Peyer's patch (tissue), 4 donors: ENCODE results near the gene ZDHHC24. TPM values are rescaled to one million over a fixed set of nuclear protein-coding genes. Genes with fewer than 3 reads are reported as not detected.

ENCODE experiments used
- DNase-seq, 3 donors: peaks; one replicate each; pipeline ENCODE4 v3.0.0-alpha.2; 2017 to 2019
- H3K27ac ChIP-seq, 4 donors: fragments of 200-600 bp; sonication (generic); one replicate each; pipeline ENCODE4 v1.5.1; 2016 to 2019
- H3K27me3 ChIP-seq, 2 donors: fragments of 200-600 bp; sonication (generic); one replicate each; pipeline ENCODE4 v1.5.1; 2019
- H3K36me3 ChIP-seq, 3 donors: fragments of 200-600 bp; sonication (generic); one replicate each; pipeline ENCODE4 v1.5.1; 2016 to 2019
- H3K4me1 ChIP-seq, 4 donors: fragments of 200-600 bp; sonication (generic); one replicate each; pipeline ENCODE4 v1.5.1; 2016 to 2019
- H3K4me3 ChIP-seq, 4 donors: fragments of 200-600 bp; sonication (generic); 1 replicate in 3 of 4; 2 replicates in 1 of 4; pipeline ENCODE4 v1.5.1; 2016 to 2019; ENCODE audit warnings: mild to moderate bottlenecking in 1 of 4
- H3K9me3 ChIP-seq, 4 donors: fragments of 200-600 bp; sonication (generic); one replicate each; pipeline ENCODE4 v1.5.1; 2016 to 2019; ENCODE audit warnings: mild to moderate bottlenecking in 1 of 4
- CTCF ChIP-seq, 6 experiments: fragments of 450-650 bp in 4 of 6; fragments of 200-600 bp in 2 of 6; sonication (generic) in 1 of 6; IDR thresholded peaks; one replicate each; pipeline ENCODE4 v1.5.1; 2017 to 2019; ENCODE audit warnings: antibody characterized with exemption in 6 of 6, mild to moderate bottlenecking in 3 of 6, moderate library complexity in 1 of 6
- POLR2A ChIP-seq, 2 donors: fragments of 450-650 bp; IDR thresholded peaks; one replicate each; pipeline ENCODE4 v1.5.1; 2017; ENCODE audit warnings: antibody characterized with exemption in 2 of 2, mild to moderate bottlenecking in 2 of 2, moderate library complexity in 2 of 2
- total RNA-seq, 4 donors: library from RNA; depleted of rRNA; stranded (reverse); fragments of >200 nt; gene quantifications; one replicate each; pipeline ENCODE4 v1.1.0, GENCODE V29; 2016

ZDHHC24 gene
- total RNA-seq, 4 donors from 2014 or later = 9.1 to 29.3 (median 15.3) TPM

- DNase-seq = no peak
- Histone ChIP-seq H3K36me3 (peaks cover 0 to 29% (median 0%) of the 10 kb centered on the region in 3 donors), H3K27ac (no peak overlapping the region), H3K9me3 (no peaks in the 10 kb centered on the region), H3K4me1 (no peaks in the 10 kb centered on the region), H3K4me3 (no peak overlapping the region), H3K27me3 (no peaks in the 10 kb centered on the region)
- TF ChIP-seq CTCF (IDR thresholded peaks at IDR 0.05) (no peak), POLR2A (IDR thresholded peaks at IDR 0.05) (no peak)
These were observed 14.0 kb downstream of the ZDHHC24 start for GRCh38 chr11:66531841-66532240.

GRCh38 chr11:66530927-66531709 is 14.7 kb downstream of the ZDHHC24 start:
- Histone ChIP-seq H3K4me1 (no peaks in the 10 kb centered on the region), H3K27me3 (no peaks in the 10 kb centered on the region), H3K36me3 (peaks cover 0 to 27% (median 0%) of the 10 kb centered on the region in 3 donors), H3K9me3 (no peaks in the 10 kb centered on the region), H3K4me3 (no peak overlapping the region), H3K27ac (no peak overlapping the region)
- DNase-seq = no peak
- TF ChIP-seq POLR2A (IDR thresholded peaks at IDR 0.05) (no peak), CTCF (IDR thresholded peaks at IDR 0.05) (no peak)

- Histone ChIP-seq H3K4me3 (no peak overlapping the region), H3K36me3 (peaks cover 0 to 26% (median 0%) of the 10 kb centered on the region in 3 donors), H3K27me3 (no peaks in the 10 kb centered on the region), H3K27ac (no peak overlapping the region), H3K4me1 (no peaks in the 10 kb centered on the region), H3K9me3 (no peaks in the 10 kb centered on the region)
- no peak for TF ChIP-seq POLR2A (IDR thresholded peaks at IDR 0.05)
- TF ChIP-seq CTCF (IDR thresholded peaks at IDR 0.05) = no peak
- DNase-seq = no peak
These were observed 16.2 kb downstream of the ZDHHC24 start for GRCh38 chr11:66529655-66530054.

- H3K36me3 ChIP-seq = peaks cover 0 to 26% (median 0%) of the 10 kb centered on the region in 3 donors
- TF ChIP-seq POLR2A (IDR thresholded peaks at IDR 0.05) = no peak
- TF ChIP-seq CTCF (IDR thresholded peaks at IDR 0.05) = no peak
- DNase-seq = no peak
These were observed 16.8 kb downstream of the ZDHHC24 start for GRCh38 chr11:66529069-66529468.

GRCh38 chr11:66524304-66525040 is 21.4 kb downstream of the ZDHHC24 start:
- DNase-seq = no peak
- TF ChIP-seq CTCF (IDR thresholded peaks at IDR 0.05) (no peak), POLR2A (IDR thresholded peaks at IDR 0.05) (no peak)
- H3K9me3 ChIP-seq = no peaks in the 10 kb centered on the region
- H3K36me3 ChIP-seq = peaks cover 0 to 55% (median 0%) of the 10 kb centered on the region in 3 donors
- no peaks in the 10 kb centered on the region for H3K4me1 ChIP-seq
- no peak overlapping the region for H3K4me3 ChIP-seq
- H3K27ac ChIP-seq = no peak overlapping the region
- H3K27me3 ChIP-seq = no peaks in the 10 kb centered on the region

More at GRCh38 chr11:66529069-66529468, 16.8 kb downstream of the ZDHHC24 start:
- Histone ChIP-seq H3K4me1 (no peaks in the 10 kb centered on the region), H3K4me3 (no peak overlapping the region), H3K9me3 (no peaks in the 10 kb centered on the region), H3K27ac (no peak overlapping the region), H3K27me3 (no peaks in the 10 kb centered on the region)
